Measurements from ENCODE around the gene SIGLEC8.
"Not testable (repeated sequence)": the region's sequence is repeated elsewhere in the genome, so short reads cannot be mapped to it uniquely, and the experiment has no call there.

The SIGLEC8 gene

GRCh38 chr19:51472607-51473006, 14.4 kb upstream of the SIGLEC8 start:
- no peak overlapping the region for H3K27ac ChIP-seq
- no peak for TF ChIP-seq CTCF (conservative IDR thresholded peaks at IDR 0.05)
- TF ChIP-seq ZFX (IDR thresholded peaks at IDR 0.05), result no peak

DNA sequence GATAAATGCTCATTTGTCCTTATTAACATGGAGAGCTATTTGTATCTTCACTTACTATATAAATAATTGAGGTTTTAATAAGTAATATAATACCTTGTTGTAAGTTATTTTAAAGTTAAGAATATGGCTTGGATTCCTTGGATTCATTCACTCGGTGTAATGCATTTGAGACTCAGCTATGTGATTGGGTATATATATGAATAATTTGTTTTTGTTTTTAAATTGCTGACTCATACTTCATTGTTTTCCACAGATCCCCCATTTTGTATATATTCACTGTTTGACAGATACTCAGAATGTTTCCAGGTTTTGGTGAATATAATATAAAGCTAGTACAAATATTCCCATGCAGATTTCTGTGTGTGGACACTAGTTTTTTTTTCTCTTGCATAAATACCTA, 13.3 kb upstream of the SIGLEC8 start:
- no peak for TF ChIP-seq CTCF (conservative IDR thresholded peaks at IDR 0.05)
- no peak for TF ChIP-seq ZFX (IDR thresholded peaks at IDR 0.05)

GRCh38 chr19:51470966-51471365, 12.7 kb upstream of the SIGLEC8 start:
- TF ChIP-seq ZFX (IDR thresholded peaks at IDR 0.05), result no peak
- H3K27ac ChIP-seq, result no peak overlapping the region

More for the DNA sequence above, 13.3 kb upstream of the SIGLEC8 start:
- H3K27ac ChIP-seq, result no peak overlapping the region

GRCh38 chr19:51469629-51470028, 11.4 kb upstream of the SIGLEC8 start:
- no peak overlapping the region for H3K27ac ChIP-seq
- TF ChIP-seq ZFX (IDR thresholded peaks at IDR 0.05) (no peak), CTCF (conservative IDR thresholded peaks at IDR 0.05) (no peak)

DNA sequence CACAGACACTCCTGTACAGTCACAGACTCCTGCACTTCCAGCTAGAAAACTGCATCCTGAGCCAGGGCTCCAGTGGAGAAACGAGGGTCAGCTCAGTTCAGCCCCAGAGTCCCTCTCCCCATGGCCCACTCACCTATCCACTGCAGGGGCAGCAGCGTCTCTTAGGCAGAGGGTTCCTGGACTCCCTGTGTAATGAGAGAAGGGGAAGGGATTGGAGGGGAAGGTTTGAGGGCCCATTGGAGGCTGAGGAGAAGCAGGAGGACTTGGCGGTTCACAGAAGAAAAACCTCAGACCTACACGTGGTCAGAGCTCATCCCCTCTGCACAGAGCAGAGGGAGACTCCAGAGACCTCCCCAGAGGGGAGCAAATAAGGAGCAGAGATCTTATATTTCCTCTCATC, 10.9 kb upstream of the SIGLEC8 start:
- no peak overlapping the region for H3K27ac ChIP-seq
- TF ChIP-seq CTCF (conservative IDR thresholded peaks at IDR 0.05) (no peak), ZFX (IDR thresholded peaks at IDR 0.05) (no peak)

DNA sequence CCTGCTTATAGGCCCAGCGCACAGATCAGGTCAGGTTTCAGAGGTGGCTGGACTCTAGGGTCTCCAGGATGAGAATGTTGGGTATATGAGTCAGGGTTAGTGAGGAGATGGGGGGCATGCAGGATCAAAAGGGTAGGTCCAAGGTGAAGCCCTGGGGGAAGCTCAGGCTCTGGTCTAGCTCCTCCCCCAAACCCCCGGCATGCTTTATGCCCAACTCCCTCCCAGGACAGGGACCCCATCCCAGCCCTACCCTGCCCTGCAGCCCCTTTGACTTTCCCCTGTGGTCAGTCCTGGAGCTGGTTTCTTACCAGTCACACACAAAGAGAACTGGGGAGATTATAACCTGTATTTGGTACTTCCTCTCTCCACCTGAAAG, 10.3 kb upstream of the SIGLEC8 start:
- no peak overlapping the region for H3K27ac ChIP-seq
- no peak for TF ChIP-seq CTCF (conservative IDR thresholded peaks at IDR 0.05)
- TF ChIP-seq ZFX (IDR thresholded peaks at IDR 0.05), result no peak

- TF ChIP-seq ZFX (IDR thresholded peaks at IDR 0.05), result no peak
- no peak for TF ChIP-seq CTCF (conservative IDR thresholded peaks at IDR 0.05)
Measured at GRCh38 chr19:51467864-51468544, 9.8 kb upstream of the SIGLEC8 start.

DNA sequence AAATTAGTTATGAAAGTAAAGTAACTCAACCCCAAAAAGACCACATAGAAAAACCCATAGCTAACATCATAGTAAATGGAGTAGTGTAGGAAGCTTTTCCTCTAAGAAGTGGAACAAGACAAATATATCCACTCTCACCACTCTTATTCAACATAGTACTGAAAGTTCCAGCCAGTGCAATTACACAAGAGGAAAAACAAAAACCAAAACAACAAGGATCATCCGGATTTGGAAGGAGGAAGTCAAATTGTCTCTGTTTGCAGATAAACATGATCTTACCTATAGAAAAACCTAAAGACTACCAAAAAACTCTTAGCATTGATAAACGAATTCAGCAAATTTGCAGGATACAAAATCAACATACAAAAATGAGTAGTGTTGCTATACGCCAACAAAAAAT, 8.5 kb upstream of the SIGLEC8 start:
- H3K27ac ChIP-seq, result no peak overlapping the region
- TF ChIP-seq ZFX (IDR thresholded peaks at IDR 0.05) (no peak), CTCF (conservative IDR thresholded peaks at IDR 0.05) (no peak)

More at GRCh38 chr19:51467864-51468544, 9.8 kb upstream of the SIGLEC8 start:
- no peak overlapping the region for H3K27ac ChIP-seq

DNA sequence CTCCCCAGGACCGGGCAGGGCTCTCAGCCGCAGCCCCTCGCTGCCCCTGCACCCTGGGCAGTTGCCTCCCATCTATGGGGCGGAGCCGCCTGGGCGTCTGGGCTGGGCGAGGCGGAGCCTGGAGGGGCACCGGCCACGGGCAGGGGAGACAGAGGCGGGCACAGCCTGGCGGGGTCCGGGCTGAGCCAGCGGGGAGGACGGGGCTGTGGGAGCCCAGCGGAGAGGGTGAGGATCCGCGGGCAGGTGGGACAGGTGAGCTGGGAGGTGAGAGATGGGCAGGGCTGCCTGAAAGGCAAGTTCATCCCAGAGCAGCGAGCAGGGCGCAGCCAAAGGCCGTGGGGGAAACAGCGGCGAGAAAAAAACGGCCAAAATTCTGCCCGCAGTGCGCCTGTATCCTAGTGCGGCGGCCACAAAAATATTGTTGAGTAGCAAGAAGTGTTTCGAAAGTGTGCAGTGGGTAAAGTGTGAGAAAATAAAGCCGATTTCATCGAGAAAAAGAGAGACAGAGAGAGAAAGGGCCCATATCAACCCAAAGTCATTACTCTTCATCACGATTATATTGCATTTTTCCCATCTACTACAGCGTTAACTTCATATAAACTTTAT, 5.8 kb upstream of the SIGLEC8 start:
- not testable (repeated sequence) for H3K27ac ChIP-seq

Measured in C4-2B (cell line).